Retinal pigment epithelial cell (primary cell): ENCODE measurements around the gene SLC8A1.

ENCODE experiments used
- DNase-seq: peaks from one replicate; pipeline ENCODE4 v3.0.0-alpha.2; 2010; ENCODE audit warnings: low read depth
- H3K4me3 ChIP-seq: 2 replicates; pipeline ENCODE4 v1.5.1; 2011; ENCODE audit warnings: mild to moderate bottlenecking, low read length, control low read depth, moderate library complexity
- CTCF ChIP-seq: conservative IDR thresholded peaks from 2 replicates; pipeline ENCODE4 v1.5.1; 2011; ENCODE audit warnings: low read depth, low read length, control low read depth, inconsistent platforms

The SLC8A1 gene

GRCh38 chr2:40311026-40311425 lies 140.9 kb downstream of the SLC8A1 start:
- DNase-seq, result no peak
- H3K4me3 ChIP-seq, result no peak overlapping the region
- no peak for TF ChIP-seq CTCF

GRCh38 chr2:40310303-40310702 lies 141.6 kb downstream of the SLC8A1 start:
- no peak for TF ChIP-seq CTCF
- H3K4me3 ChIP-seq, result no peak overlapping the region
- no peak for DNase-seq

GRCh38 chr2:40304340-40304739 lies 147.6 kb downstream of the SLC8A1 start:
- no peak overlapping the region for H3K4me3 ChIP-seq
- DNase-seq, result no peak
- no peak for TF ChIP-seq CTCF

GRCh38 chr2:40303746-40304145 lies 148.1 kb downstream of the SLC8A1 start:
- H3K4me3 ChIP-seq, result no peak overlapping the region
- no peak for DNase-seq
- TF ChIP-seq CTCF, result no peak

GRCh38 chr2:40302751-40303325 lies 149.1 kb downstream of the SLC8A1 start:
- no peak overlapping the region for H3K4me3 ChIP-seq
- TF ChIP-seq CTCF, result no peak
- DNase-seq, result no peak

GRCh38 chr2:40300391-40300790 lies 151.5 kb downstream of the SLC8A1 start:
- TF ChIP-seq CTCF, result no peak
- DNase-seq, result no peak
- H3K4me3 ChIP-seq, result no peak overlapping the region

- H3K4me3 ChIP-seq, result no peak overlapping the region
- TF ChIP-seq CTCF, result no peak
- no peak for DNase-seq
These were observed 152.1 kb downstream of the SLC8A1 start for GRCh38 chr2:40299781-40300180.
